Neural cell (in vitro differentiated cells): ENCODE measurements around the gene MXI1. TPM values are rescaled to one million over a fixed set of nuclear protein-coding genes. Genes with fewer than 3 reads are reported as not detected.

ENCODE experiments used
- H2AFZ ChIP-seq: fragments of 200-600, 300-800 bp; sonication (generic), shearing (Covaris generic); 2 replicates; pipeline ENCODE4 v1.6.0; 2014; ENCODE audit warnings: low read depth, mild to moderate bottlenecking, antibody characterized with exemption, low read length, moderate library complexity
- H3F3A ChIP-seq: fragments of 200-600 bp; shearing (Covaris generic); 2 replicates; pipeline ENCODE4 v1.6.1; 2016; ENCODE audit warnings: mild to moderate bottlenecking, moderate library complexity, mixed read lengths, antibody characterized with exemption, low read length; ENCODE audit not compliant: insufficient read depth, poor library complexity, severe bottlenecking
- H3K27ac ChIP-seq: fragments of 200-600, 300-800 bp; sonication (generic), shearing (Covaris generic); 2 replicates; pipeline ENCODE4 v1.5.1; 2014; ENCODE audit warnings: mild to moderate bottlenecking, low read length, moderate library complexity
- H3K27me3 ChIP-seq: fragments of 300-800, 200-600 bp; sonication (generic), shearing (Covaris generic); 2 replicates; pipeline ENCODE4 v1.6.0; 2014; ENCODE audit warnings: mild to moderate bottlenecking, low read depth, low read length, moderate library complexity; ENCODE audit not compliant: insufficient read depth
- H3K36me3 ChIP-seq: fragments of 300-800, 200-600 bp; sonication (generic), shearing (Covaris generic); 2 replicates; pipeline ENCODE4 v1.5.1; 2014; ENCODE audit warnings: mild to moderate bottlenecking, antibody characterized with exemption, low read length, moderate library complexity; ENCODE audit not compliant: insufficient read depth
- H3K4me2 ChIP-seq: fragments of 300-800, 200-600 bp; sonication (generic), shearing (Covaris generic); 2 replicates; pipeline ENCODE4 v1.6.0; 2014; ENCODE audit warnings: mild to moderate bottlenecking, low read length
- H3K4me3 ChIP-seq: fragments of 300-800, 200-600 bp; sonication (generic), shearing (Covaris generic); 2 replicates; pipeline ENCODE4 v1.5.1; 2014; ENCODE audit warnings: mild to moderate bottlenecking, low read length, moderate library complexity
- H3K79me2 ChIP-seq: fragments of 200-600 bp; shearing (Covaris generic); replicated peaks from 2 replicates; pipeline ENCODE4 v1.6.0; 2014; ENCODE audit warnings: mild to moderate bottlenecking, low read length, moderate library complexity; ENCODE audit not compliant: insufficient read depth
- H3K9ac ChIP-seq: fragments of 300-800, 200-600 bp; sonication (generic), shearing (Covaris generic); 2 replicates; pipeline ENCODE4 v1.6.1; 2016; ENCODE audit warnings: mild to moderate bottlenecking, low read length, mixed read lengths
- H3K9me2 ChIP-seq: fragments of 200-600 bp; shearing (Covaris generic); 2 replicates; pipeline ENCODE4 v1.6.1; 2016; ENCODE audit warnings: mild to moderate bottlenecking, low read length, mixed read lengths; ENCODE audit not compliant: insufficient read depth
- H3K9me3 ChIP-seq: fragments of 200-600, 300-800 bp; sonication (generic), shearing (Covaris generic); 2 replicates; pipeline ENCODE4 v1.6.1; 2016; ENCODE audit warnings: mild to moderate bottlenecking, mixed run types, low read length, moderate library complexity, mixed read lengths
- H4K20me1 ChIP-seq: fragments of 200-600 bp; shearing (Covaris generic); 2 replicates; pipeline ENCODE4 v1.6.1; 2016; ENCODE audit warnings: mild to moderate bottlenecking, mixed run types; ENCODE audit not compliant: insufficient read depth
- EP300 ChIP-seq: fragments of 450-650 bp; conservative IDR thresholded peaks from 2 replicates; pipeline ENCODE4 v1.6.1; 2014; ENCODE audit warnings: antibody characterized with exemption, mild to moderate bottlenecking, moderate library complexity; ENCODE audit not compliant: poor library complexity, severe bottlenecking
- EZH2 ChIP-seq: fragments of 200-600, 300-800 bp; shearing (Covaris generic), sonication (generic); IDR thresholded peaks from 2 replicates; pipeline ENCODE4 v1.6.1; 2014; ENCODE audit warnings: antibody characterized with exemption, low read length, borderline replicate concordance, mild to moderate bottlenecking; ENCODE audit not compliant: insufficient read depth, poor library complexity, severe bottlenecking
- MXI1 ChIP-seq: fragments of 450-650 bp; conservative IDR thresholded peaks from 2 replicates; pipeline ENCODE4 v1.6.1; 2014; ENCODE audit warnings: antibody characterized with exemption, mild to moderate bottlenecking; ENCODE audit not compliant: poor library complexity, severe bottlenecking
- POLR2AphosphoS5 ChIP-seq: IDR thresholded peaks from 2 replicates; pipeline ENCODE4 v1.6.1; 2012
- RAD21 ChIP-seq: fragments of 450-650 bp; conservative IDR thresholded peaks from 2 replicates; pipeline ENCODE4 v1.6.1; 2014; ENCODE audit warnings: antibody characterized with exemption, mild to moderate bottlenecking, moderate library complexity
- SMC3 ChIP-seq: fragments of 450-650 bp; conservative IDR thresholded peaks from 2 replicates; pipeline ENCODE4 v1.6.1; 2014; ENCODE audit warnings: antibody characterized with exemption, mild to moderate bottlenecking, moderate library complexity; ENCODE audit not compliant: poor library complexity
- TAF1 ChIP-seq: IDR thresholded peaks from 2 replicates; pipeline ENCODE4 v1.6.1; 2012; ENCODE audit warnings: low read depth
- polyA plus RNA-seq: library from polyadenylated mRNA; depleted of rRNA; stranded (reverse); fragments of >200 nt; gene quantifications from 2 replicates; pipeline ENCODE4 v1.2.3, GENCODE V29; 2014
- TF ChIP-seq, protein P1 (sequence below): IDR thresholded peaks from 2 replicates; pipeline ENCODE4 v1.6.1; 2012; ENCODE audit warnings: borderline replicate concordance
- TF ChIP-seq, protein P2 (sequence below): fragments of 450-650 bp; IDR thresholded peaks from 2 replicates; pipeline ENCODE4 v1.5.1; 2014; ENCODE audit warnings: antibody characterized with exemption, mild to moderate bottlenecking, moderate library complexity; ENCODE audit not compliant: poor library complexity, severe bottlenecking

Gene MXI1
- polyA plus RNA-seq, 1 donor from 2014 or later: 69.5 TPM

DNA sequence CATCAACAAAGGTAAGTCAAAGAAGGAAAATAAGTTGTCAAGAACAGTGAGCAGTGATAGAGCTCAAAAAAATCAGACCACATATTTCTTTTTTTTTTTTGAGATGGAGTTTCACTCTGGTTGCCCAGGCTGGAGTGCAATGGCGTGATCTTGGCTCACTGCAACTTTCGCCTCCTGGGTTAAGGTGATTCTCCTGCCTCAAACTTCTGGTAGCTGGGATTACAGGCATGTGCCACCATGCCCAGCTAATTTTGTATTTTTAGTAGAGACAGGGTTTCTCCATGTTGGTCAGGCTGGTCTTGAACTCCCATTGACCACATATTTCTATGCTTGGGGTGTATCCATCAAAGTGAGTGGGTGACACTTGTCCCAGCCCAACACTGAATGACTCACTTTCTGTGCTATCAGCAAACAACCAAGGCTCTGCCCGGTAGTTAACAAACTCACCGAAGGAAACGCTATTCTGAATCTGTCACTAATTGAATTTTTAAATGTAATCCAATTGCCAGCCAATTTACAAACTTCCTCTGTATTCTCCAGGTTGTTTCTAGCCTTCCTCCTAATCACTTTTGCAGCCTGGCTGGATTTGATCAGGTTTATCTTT is 116.9 kb downstream of the MXI1 start:
- Histone ChIP-seq H3K9ac (no peak overlapping the region), H3K9me3 (no peaks in the 10 kb centered on the region), H4K20me1 (no peaks in the 10 kb centered on the region)

DNA sequence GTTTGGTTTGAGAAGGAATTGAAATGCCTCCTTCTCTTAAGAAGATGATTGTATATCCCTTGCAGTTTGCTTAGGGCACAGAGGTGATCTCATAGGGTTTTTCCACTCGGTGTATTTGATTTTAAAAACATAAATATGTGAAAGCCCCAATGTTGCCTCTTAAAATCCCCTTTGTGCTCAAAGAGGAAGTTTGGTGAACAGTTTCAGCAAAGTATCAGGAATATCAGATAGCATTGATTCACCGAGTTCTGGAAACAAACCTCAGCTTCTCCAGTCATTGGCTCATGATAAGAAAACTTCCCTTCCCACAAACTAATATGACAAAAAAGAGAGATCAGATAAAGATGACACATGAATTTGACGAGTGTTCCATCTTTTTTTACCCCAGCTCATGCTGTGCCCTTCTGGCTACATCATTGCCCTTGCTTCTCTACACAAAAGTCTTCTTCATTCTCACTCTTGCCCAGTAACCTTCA is 117.4 kb downstream of the MXI1 start:
- H3K79me2 ChIP-seq: no peaks in the 10 kb centered on the region
- no peak overlapping the region for H3K9ac ChIP-seq
- H3K27me3 ChIP-seq: no peaks in the 10 kb centered on the region
- no peaks in the 10 kb centered on the region for H3K9me3 ChIP-seq
- H2AFZ ChIP-seq: no peak overlapping the region
- H3F3A ChIP-seq: no peaks in the 10 kb centered on the region
- no peak overlapping the region for H3K4me2 ChIP-seq
- TF ChIP-seq, protein P1, sequence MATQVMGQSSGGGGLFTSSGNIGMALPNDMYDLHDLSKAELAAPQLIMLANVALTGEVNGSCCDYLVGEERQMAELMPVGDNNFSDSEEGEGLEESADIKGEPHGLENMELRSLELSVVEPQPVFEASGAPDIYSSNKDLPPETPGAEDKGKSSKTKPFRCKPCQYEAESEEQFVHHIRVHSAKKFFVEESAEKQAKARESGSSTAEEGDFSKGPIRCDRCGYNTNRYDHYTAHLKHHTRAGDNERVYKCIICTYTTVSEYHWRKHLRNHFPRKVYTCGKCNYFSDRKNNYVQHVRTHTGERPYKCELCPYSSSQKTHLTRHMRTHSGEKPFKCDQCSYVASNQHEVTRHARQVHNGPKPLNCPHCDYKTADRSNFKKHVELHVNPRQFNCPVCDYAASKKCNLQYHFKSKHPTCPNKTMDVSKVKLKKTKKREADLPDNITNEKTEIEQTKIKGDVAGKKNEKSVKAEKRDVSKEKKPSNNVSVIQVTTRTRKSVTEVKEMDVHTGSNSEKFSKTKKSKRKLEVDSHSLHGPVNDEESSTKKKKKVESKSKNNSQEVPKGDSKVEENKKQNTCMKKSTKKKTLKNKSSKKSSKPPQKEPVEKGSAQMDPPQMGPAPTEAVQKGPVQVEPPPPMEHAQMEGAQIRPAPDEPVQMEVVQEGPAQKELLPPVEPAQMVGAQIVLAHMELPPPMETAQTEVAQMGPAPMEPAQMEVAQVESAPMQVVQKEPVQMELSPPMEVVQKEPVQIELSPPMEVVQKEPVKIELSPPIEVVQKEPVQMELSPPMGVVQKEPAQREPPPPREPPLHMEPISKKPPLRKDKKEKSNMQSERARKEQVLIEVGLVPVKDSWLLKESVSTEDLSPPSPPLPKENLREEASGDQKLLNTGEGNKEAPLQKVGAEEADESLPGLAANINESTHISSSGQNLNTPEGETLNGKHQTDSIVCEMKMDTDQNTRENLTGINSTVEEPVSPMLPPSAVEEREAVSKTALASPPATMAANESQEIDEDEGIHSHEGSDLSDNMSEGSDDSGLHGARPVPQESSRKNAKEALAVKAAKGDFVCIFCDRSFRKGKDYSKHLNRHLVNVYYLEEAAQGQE: no peak
- TF ChIP-seq, protein P2, sequence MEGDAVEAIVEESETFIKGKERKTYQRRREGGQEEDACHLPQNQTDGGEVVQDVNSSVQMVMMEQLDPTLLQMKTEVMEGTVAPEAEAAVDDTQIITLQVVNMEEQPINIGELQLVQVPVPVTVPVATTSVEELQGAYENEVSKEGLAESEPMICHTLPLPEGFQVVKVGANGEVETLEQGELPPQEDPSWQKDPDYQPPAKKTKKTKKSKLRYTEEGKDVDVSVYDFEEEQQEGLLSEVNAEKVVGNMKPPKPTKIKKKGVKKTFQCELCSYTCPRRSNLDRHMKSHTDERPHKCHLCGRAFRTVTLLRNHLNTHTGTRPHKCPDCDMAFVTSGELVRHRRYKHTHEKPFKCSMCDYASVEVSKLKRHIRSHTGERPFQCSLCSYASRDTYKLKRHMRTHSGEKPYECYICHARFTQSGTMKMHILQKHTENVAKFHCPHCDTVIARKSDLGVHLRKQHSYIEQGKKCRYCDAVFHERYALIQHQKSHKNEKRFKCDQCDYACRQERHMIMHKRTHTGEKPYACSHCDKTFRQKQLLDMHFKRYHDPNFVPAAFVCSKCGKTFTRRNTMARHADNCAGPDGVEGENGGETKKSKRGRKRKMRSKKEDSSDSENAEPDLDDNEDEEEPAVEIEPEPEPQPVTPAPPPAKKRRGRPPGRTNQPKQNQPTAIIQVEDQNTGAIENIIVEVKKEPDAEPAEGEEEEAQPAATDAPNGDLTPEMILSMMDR: no peak
- TF ChIP-seq MXI1: no peak
- TF ChIP-seq EP300: no peak
- TF ChIP-seq SMC3: no peak
- TF ChIP-seq TAF1: no peak
- no peak for TF ChIP-seq POLR2AphosphoS5
- TF ChIP-seq RAD21: no peak
- no peak for TF ChIP-seq EZH2
- no peaks in the 10 kb centered on the region for H4K20me1 ChIP-seq
- no peaks in the 10 kb centered on the region for H3K36me3 ChIP-seq
- H3K27ac ChIP-seq: no peak overlapping the region
- no peaks in the 10 kb centered on the region for H3K9me2 ChIP-seq
- no peak overlapping the region for H3K4me3 ChIP-seq

More for the DNA sequence above, 116.9 kb downstream of the MXI1 start:
- no peaks in the 10 kb centered on the region for H3K36me3 ChIP-seq
- TF ChIP-seq EZH2: no peak
- no peak for TF ChIP-seq EP300
- no peak for TF ChIP-seq RAD21
- TF ChIP-seq SMC3: no peak
- TF ChIP-seq MXI1: no peak
- TF ChIP-seq TAF1: no peak
- TF ChIP-seq, protein P1: no peak
- no peak for TF ChIP-seq POLR2AphosphoS5
- TF ChIP-seq, protein P2: no peak
- H3K79me2 ChIP-seq: no peaks in the 10 kb centered on the region
- H3K4me2 ChIP-seq: no peak overlapping the region
- H3K9me2 ChIP-seq: no peaks in the 10 kb centered on the region
- no peak overlapping the region for H2AFZ ChIP-seq
- no peak overlapping the region for H3K4me3 ChIP-seq
- H3K27ac ChIP-seq: no peak overlapping the region
- H3F3A ChIP-seq: no peaks in the 10 kb centered on the region
- no peaks in the 10 kb centered on the region for H3K27me3 ChIP-seq
